ENCODE measurements around the gene LYSMD2.
"Not testable (repeated sequence)": the region's sequence is repeated elsewhere in the genome, so short reads cannot be mapped to it uniquely, and the experiment has no call there.

Gene LYSMD2

DNA sequence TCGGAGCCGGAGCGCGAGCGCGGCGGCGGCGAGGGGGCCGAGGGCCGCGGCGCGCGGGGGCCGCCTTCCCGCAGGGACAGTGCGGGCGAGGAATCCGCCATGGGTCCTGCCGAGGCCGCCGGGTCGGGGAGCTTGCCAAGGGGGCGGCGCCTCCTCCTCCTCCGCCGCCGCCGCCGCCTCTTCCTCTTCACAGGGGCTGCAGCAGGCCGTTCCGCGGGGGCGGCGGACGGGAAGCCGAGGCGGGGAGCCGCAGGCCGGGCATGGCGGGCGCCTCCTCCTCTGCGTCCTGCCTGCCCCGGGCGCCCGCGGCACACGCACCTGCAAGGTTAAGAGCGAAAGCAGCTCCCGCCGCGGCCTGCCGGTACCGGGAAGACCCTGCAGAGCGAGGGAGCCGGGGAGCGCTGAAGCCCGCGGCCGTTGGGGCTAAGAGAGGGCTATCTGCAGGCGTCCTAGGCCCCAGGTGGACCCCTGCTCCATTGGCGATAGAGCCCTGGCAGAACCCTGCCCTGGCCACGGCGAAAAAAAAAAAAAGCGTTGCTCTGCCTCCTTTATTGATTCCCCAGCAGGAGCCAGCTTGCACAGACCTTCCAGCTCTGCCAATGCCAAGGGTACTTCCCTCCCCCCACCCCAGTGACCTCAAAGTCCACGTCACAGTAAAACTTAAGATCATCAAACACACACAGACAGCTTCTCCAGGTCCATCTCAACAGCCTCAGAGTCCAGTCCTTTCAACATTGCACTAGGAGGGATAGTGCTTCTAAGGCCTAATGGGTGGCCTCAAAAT lies at the start of gene LYSMD2:
TSS of gene LYSMD2 (minus strand) at position 134 of the 784 bp plus-strand sequence. CDS start at position 101, 33 bp downstream.
- DNase-seq, result peak; percentile 62

DNA sequence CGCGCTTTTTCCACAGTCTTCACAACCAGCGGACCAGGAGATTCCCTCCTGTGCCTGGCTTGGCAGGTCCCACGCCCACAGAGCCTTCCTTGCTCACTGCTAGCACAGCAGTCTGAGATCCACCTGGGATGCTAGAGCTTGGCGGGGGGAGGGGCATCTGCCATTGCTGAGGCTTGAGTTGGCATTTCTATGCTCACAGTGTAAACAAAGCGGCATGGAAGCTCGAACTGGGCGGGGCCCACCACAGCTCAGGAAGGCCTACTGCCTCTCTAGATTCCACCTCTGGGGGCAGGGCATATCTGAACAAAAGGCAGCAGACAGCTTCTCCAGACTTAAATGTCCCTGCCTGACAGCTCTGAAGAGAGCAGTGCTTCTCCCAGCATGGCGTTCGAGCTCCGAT lies 49.7 kb upstream of the LYSMD2 start:
- not testable (repeated sequence) for DNase-seq

DNA sequence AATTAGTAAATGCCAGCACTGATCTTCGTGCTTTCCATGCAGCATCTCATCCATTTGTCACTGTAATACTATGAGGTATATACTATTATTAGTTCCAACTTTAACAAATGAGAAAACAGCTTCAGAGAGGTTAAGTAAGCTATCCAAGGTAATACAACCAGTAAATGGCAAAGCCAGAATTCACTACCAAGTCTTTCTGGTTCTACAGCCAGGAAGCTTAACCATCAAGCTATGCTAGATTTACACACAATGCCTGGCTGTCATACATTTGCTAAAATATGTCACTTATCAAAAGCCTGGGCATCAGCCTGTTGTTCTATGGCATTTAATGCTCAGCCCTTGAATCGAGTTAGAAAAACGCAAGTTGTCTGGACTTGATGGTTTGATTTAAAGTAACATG lies 46.5 kb upstream of the LYSMD2 start:
- DNase-seq, result no peak

- no peak for DNase-seq
Measured at GRCh38 chr15:51782357-51782896, 45.0 kb upstream of the LYSMD2 start.

GRCh38 chr15:51781506-51781905 lies 44.1 kb upstream of the LYSMD2 start:
- no peak for DNase-seq

- DNase-seq, result no peak
Measured at GRCh38 chr15:51780636-51781035, 43.2 kb upstream of the LYSMD2 start.

DNA sequence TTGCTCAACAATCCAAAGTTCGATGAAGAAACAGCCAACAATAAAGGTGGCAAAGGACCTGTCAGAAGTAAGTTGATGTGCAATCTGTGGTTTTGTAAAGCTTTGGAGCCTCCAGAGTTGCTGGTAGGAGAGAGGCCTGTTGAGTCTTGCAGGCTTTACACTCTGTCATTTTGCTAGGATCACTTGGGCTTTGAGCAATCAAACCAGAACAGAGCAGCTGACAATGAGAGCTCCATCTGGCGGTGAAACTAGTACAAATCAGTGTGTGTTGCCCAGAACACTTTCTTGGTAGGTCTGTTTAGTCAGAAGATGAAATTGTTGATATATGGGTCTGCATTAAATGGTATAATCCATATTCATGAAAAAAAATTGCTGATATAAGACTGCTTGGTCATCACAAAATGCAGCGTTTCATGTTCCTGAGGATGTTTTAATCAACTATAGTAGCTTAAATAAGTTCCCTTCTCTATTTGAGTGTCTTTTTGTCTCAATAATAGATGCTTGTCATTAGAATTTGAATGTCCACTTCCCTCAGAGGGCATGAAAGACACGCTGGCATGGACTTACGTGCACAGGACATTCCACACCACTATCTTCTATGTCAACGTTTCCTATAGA lies 39.6 kb upstream of the LYSMD2 start:
- DNase-seq, result peak; percentile 32

DNA sequence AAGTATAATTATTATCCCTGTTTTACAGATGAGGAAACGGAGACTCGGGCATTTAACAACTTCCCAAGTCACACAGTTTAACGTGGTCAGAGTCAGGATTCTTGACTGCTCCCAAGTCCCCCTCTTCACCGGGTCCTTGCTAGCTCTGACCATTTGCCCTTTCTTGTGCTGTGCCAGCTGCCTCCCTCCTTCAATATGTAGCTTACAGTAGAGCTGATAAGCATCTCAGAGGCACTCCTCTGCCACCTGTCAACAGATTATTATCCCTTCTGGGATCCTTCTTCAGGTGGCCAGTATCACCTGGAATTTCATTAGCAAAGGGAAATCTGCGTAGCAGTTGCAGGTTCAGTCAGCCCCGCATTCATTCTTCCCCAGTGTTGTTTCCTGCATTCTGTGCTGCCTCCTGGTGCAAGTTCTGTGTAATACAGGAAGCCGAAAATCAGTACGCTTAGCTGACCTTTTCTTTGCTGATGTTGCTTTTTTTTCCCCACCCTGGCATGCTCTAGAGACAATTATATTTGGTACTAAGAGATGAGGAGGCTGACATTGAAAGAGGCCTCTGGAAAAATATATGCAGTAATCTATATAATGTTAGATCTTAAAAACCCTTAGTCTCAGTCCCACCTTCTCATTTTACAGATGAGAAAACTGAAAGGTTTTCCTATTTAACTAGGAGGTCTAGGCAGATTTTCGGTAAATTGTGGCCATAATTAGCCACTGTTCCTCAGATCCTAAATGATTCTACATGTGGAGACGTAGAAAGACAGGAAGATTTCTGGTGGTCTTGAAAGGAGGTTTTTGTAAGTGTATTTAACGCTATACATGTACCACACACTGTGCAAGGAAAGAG lies 38.7 kb upstream of the LYSMD2 start:
- peak; percentile 24 for DNase-seq

- no peak for DNase-seq
Measured at GRCh38 chr15:51774916-51775315, 37.5 kb upstream of the LYSMD2 start.

GRCh38 chr15:51771773-51772172 lies 34.3 kb upstream of the LYSMD2 start:
- no peak for DNase-seq

DNA sequence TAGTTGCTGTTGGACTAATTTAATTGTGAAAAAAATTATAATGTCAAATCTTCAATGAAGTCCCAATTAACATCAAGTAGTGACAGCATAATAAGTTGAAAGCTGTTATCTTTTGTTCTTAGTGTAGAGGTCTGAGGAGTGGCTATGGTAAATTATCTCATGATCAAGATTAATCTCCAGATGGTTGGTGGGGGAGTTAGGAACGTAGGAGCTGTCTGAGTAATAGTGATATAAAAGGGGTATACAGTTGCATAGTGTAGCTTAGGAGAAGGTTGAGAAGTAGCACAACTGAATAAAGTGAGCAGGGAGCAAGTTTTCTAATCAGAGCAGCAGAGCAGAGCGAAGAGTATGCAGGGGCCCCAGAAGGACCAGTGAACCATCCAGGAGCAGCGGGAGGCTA lies 33.4 kb upstream of the LYSMD2 start:
- no peak for DNase-seq

DNA sequence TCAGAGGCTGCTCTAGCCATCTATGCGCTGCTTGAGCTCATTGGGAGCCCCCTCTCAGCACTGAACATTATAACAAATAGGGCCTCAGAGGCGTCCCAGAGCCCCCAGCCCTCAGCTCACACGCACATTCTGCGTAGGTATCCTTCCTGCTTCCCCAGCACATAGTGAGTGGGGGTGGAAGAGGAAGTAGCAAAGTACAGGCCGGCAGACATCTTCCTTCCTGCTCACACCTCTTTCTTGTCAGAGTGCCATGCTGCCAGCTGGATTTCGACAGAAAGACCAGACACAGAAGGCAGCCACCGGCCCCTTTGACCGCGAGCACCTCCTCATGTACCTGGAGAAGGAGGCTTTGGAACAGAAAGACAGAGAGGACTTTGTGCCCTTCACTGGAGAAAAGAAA lies 30.6 kb upstream of the LYSMD2 start:
- no peak for DNase-seq

DNA sequence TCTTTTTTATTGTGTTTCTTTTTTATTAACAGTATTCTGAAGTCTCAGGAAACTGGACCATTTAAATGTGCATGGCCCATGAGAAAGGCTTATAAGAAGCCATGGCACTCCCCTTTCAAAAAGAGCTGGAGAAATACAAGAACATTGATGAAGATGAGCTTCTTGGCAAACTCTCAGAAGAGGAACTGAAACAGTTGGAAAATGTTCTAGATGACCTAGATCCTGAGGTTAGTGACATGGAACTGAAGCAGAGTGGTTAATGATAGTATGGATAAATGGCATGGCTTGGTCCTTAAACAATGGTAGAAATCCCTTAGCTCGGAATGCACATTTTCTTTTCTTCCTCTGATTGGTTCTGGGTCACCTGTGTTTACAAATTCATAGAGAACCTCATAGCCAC lies 28.9 kb upstream of the LYSMD2 start:
- no peak for DNase-seq

- no peak for DNase-seq
Measured at GRCh38 chr15:51765751-51766150, 28.3 kb upstream of the LYSMD2 start.

GRCh38 chr15:51760805-51761204 lies 23.4 kb upstream of the LYSMD2 start:
- DNase-seq, result no peak

DNA sequence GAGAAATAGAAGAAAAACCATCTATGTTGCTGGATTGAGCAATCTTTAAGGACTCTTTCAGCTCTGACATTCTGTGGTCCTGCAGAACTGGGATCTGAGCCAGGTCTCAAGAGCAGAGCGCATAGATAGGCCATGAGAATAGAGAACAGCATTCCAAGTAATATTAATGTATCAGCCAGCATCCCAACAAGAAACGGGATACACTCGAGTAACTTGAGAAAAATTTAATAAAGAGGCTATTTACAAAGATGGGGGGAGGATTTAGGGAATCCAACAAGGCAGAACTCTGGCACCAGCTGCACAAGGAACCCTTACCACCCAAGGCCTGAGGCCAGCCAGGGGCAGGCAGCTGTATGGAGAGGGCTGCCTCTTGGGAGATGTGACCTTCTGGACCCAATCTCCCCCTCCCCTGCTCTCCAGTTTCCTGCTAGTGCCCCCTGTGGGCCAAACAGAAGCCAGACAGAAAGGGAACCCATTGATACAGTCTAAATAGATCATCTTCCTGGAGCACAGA lies 22.2 kb upstream of the LYSMD2 start:
- no peak for DNase-seq

DNA sequence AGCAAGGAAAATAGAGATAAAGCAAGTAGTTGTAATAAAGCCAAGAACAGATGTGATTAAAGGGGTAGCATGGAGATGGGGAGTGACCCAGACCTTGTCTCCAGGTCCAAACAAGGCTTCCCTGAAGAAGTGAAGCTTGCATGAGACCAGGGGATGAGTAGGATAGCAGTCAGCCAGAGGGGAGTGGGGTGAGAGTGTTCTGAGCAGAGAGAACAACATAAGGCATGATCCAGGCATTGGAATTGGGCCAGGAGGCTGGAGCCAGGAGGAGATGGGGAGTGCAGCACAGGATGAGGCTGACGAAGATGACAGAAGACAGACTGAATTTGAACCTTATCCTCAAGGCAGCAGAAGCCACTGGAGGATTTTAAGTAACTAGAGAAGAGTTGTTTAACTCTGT lies 21.2 kb upstream of the LYSMD2 start:
- no peak for DNase-seq

GRCh38 chr15:51757450-51757849 lies 20.0 kb upstream of the LYSMD2 start:
- DNase-seq, result no peak

- no peak for DNase-seq
Measured at GRCh38 chr15:51756482-51756881, 19.0 kb upstream of the LYSMD2 start.

DNA sequence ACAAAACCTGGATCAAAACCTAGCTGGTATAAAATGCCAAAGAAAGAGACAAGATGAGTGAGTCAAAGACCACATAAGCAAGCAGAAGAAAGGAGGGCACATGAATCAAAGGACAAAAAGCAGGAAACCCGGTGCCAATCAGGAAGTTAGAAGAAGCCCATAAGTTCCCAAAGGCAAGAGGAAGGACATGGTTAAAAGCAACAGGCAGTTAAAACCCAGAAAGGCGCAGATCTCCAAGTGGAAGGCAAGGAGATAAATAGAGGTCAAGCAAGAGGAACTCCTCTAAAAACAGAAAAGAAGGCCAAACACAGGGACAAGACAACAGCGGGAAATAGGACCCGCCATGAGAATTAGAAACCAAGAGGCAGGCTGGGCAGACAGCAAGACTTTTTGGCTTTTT lies 18.3 kb upstream of the LYSMD2 start:
- DNase-seq, result no peak

DNA sequence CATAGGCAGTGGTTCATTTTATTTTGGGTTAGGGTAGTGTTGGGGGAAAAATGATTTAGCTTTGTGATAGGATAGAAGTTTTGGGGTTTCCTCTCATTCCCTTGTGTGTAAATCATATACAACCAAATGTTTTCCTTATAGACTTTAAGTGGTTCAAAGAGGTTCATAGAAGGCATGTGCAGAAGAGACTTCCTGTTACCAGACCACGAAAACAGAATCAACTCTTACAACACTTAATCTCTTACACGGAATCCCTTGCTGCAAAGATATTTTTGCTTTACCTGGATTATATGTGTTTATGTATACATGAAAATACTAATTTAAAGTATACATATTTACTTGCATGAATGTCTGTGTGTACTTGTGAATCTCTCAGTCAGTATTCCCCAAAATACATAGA lies 16.8 kb upstream of the LYSMD2 start:
- no peak for DNase-seq

GRCh38 chr15:51752888-51753287 lies 15.4 kb upstream of the LYSMD2 start:
- DNase-seq, result no peak

All from activated effector memory CD4-positive, alpha-beta T cell treated with Interleukin-2 at 50 U/mL for 16 hours (primary cell).